ENCODE measurements around the gene PLEKHA3.
"Not testable (repeated sequence)": the region's sequence is repeated elsewhere in the genome, so short reads cannot be mapped to it uniquely, and the experiment has no call there.

Gene PLEKHA3

GRCh38 chr2:178522950-178523595, 42.8 kb downstream of the PLEKHA3 start:
- DNase-seq (ENCODE audit: low read depth in 1 of 2, low spot score in 1 of 2): peak; percentile 48 to 74

GRCh38 chr2:178523596-178524134, 43.4 kb downstream of the PLEKHA3 start:
- no peak for DNase-seq (ENCODE audit: low read depth in 1 of 2, low spot score in 1 of 2)

GRCh38 chr2:178525010-178525409, 44.8 kb downstream of the PLEKHA3 start:
- DNase-seq (ENCODE audit: low read depth in 1 of 2, low spot score in 1 of 2): not testable (repeated sequence)

- DNase-seq (ENCODE audit: low read depth in 1 of 2, low spot score in 1 of 2): not testable (repeated sequence)
Measured at GRCh38 chr2:178525460-178525859, 45.2 kb downstream of the PLEKHA3 start.

GRCh38 chr2:178526256-178526655, 46.0 kb downstream of the PLEKHA3 start:
- no peak for DNase-seq (ENCODE audit: low read depth in 1 of 2, low spot score in 1 of 2)

GRCh38 chr2:178527592-178527991, 47.3 kb downstream of the PLEKHA3 start:
- no peak for DNase-seq (ENCODE audit: low read depth in 1 of 2, low spot score in 1 of 2)

GRCh38 chr2:178528647-178529046, 48.4 kb downstream of the PLEKHA3 start:
- no peak for DNase-seq (ENCODE audit: low read depth in 1 of 2, low spot score in 1 of 2)

- no peak for DNase-seq (ENCODE audit: low read depth in 1 of 2, low spot score in 1 of 2)
Measured at GRCh38 chr2:178529194-178529593, 48.9 kb downstream of the PLEKHA3 start.

- no peak for DNase-seq (ENCODE audit: low read depth in 1 of 2, low spot score in 1 of 2)
Measured at GRCh38 chr2:178530131-178530530, 49.9 kb downstream of the PLEKHA3 start.

GRCh38 chr2:178530625-178531142, 50.4 kb downstream of the PLEKHA3 start:
- peak in 1 of 2 donors; percentile 2 for DNase-seq (ENCODE audit: low read depth in 1 of 2, low spot score in 1 of 2)

GRCh38 chr2:178531168-178531567, 50.9 kb downstream of the PLEKHA3 start:
- DNase-seq (ENCODE audit: low read depth in 1 of 2, low spot score in 1 of 2): no peak

GRCh38 chr2:178536037-178536436, 55.8 kb downstream of the PLEKHA3 start:
- no peak for DNase-seq (ENCODE audit: low read depth in 1 of 2, low spot score in 1 of 2)

GRCh38 chr2:178542161-178542560, 61.9 kb downstream of the PLEKHA3 start:
- no peak for DNase-seq (ENCODE audit: low read depth in 1 of 2, low spot score in 1 of 2)

GRCh38 chr2:178542569-178542968, 62.3 kb downstream of the PLEKHA3 start:
- DNase-seq (ENCODE audit: low read depth in 1 of 2, low spot score in 1 of 2): no peak

- DNase-seq (ENCODE audit: low read depth in 1 of 2, low spot score in 1 of 2): no peak
Measured at GRCh38 chr2:178550352-178550751, 70.1 kb downstream of the PLEKHA3 start.

GRCh38 chr2:178553047-178553446, 72.8 kb downstream of the PLEKHA3 start:
- DNase-seq (ENCODE audit: low read depth in 1 of 2, low spot score in 1 of 2): no peak

Data from activated T-helper 1 cell treated with anti-CD3 and anti-CD28 coated beads, Interleukin-2, amount 50 U/mL, for 16 hours (primary cell).